Naive thymus-derived CD4-positive, alpha-beta T cell (primary cell): Measurements from ENCODE around the gene WDFY1. TPM values are rescaled to one million over a fixed set of nuclear protein-coding genes. Genes with fewer than 3 reads are reported as not detected.

Experiments
- ATAC-seq: fragments of 150-1000 bp; cut with Tn5 transposase; 2 replicates; pipeline ENCODE4 v1.10.0; 2021; ENCODE audit warnings: mild to moderate bottlenecking, moderate library complexity
- CTCF ChIA-PET: fragments of 350-600 bp; sonication (Branson Sonifier 250); formaldehyde crosslinking; loops from one replicate; lab custom pipeline; 2021; ENCODE audit warnings: antibody characterized with exemption; lab: Charles Lee
- POLR2A ChIA-PET: fragments of 350-600 bp; sonication (Branson Sonifier 250); formaldehyde crosslinking; loops from one replicate; lab custom pipeline; 2021; ENCODE audit warnings: antibody characterized with exemption, inconsistent platforms; lab: Charles Lee
- DNase-seq, 9 donors: peaks; one replicate each; pipeline versions ENCODE4 v3.0.0 to v3.0.0-alpha.2; 2020 to 2022; ENCODE audit warnings: mixed read lengths in 1 of 9
- H3K27ac ChIP-seq: one replicate; pipeline ENCODE4 v1.7.0; 2013; ENCODE audit warnings: mild to moderate bottlenecking, low read depth, low read length, moderate library complexity
- H3K27me3 ChIP-seq, 2 donors: one replicate each; pipeline ENCODE4 v1.7.0; 2013; ENCODE audit warnings: low read length in 2 of 2, mild to moderate bottlenecking in 2 of 2, moderate library complexity in 2 of 2; ENCODE audit not compliant: control insufficient read depth in 2 of 2, insufficient read depth in 2 of 2
- H3K36me3 ChIP-seq, 3 experiments: 1 replicate in 2 of 3; 2 replicates in 1 of 3; pipeline ENCODE4 v1.7.0; 2013; ENCODE audit warnings: low read length in 3 of 3, mild to moderate bottlenecking in 3 of 3, moderate library complexity in 1 of 3; ENCODE audit not compliant: insufficient read depth in 3 of 3, control insufficient read depth in 2 of 3
- H3K4me1 ChIP-seq, 2 donors: one replicate each; pipeline ENCODE4 v1.7.0; 2013; ENCODE audit warnings: low read length in 2 of 2, mild to moderate bottlenecking in 2 of 2, moderate library complexity in 1 of 2; ENCODE audit not compliant: control insufficient read depth in 2 of 2, insufficient read depth in 2 of 2
- H3K4me3 ChIP-seq: 2 replicates; pipeline ENCODE4 v1.7.0; 2013; ENCODE audit warnings: mild to moderate bottlenecking, low read length
- H3K9me3 ChIP-seq, 3 experiments: 1 replicate in 2 of 3; 2 replicates in 1 of 3; pipeline ENCODE4 v1.7.0; 2013; ENCODE audit warnings: low read length in 3 of 3; ENCODE audit not compliant: control insufficient read depth in 2 of 3
- H3K27ac Mint-ChIP-seq, 9 donors: one replicate each; pipeline ENCODE4 v1.8.0; 2020 to 2022; ENCODE audit warnings: mixed read lengths in 9 of 9, mild to moderate bottlenecking in 8 of 9, moderate library complexity in 5 of 9, inconsistent platforms in 2 of 9
- H3K27me3 Mint-ChIP-seq, 5 donors: one replicate each; pipeline ENCODE4 v1.8.0; 2021 to 2022; ENCODE audit warnings: mixed read lengths in 5 of 5, mild to moderate bottlenecking in 1 of 5
- H3K36me3 Mint-ChIP-seq, 5 donors: one replicate each; pipeline ENCODE4 v1.8.0; 2020 to 2022; ENCODE audit warnings: mixed read lengths in 5 of 5, mild to moderate bottlenecking in 3 of 5, inconsistent platforms in 1 of 5
- H3K4me1 Mint-ChIP-seq, 7 donors: one replicate each; pipeline ENCODE4 v1.8.0; 2020 to 2022; ENCODE audit warnings: mixed read lengths in 7 of 7, mild to moderate bottlenecking in 3 of 7, inconsistent platforms in 1 of 7
- H3K4me3 Mint-ChIP-seq, 10 donors: one replicate each; pipeline ENCODE4 v1.8.0; 2020 to 2022; ENCODE audit warnings: mild to moderate bottlenecking in 10 of 10, mixed read lengths in 10 of 10, moderate library complexity in 6 of 10, inconsistent platforms in 2 of 10
- H3K9me3 Mint-ChIP-seq, 11 donors: one replicate each; pipeline ENCODE4 v1.8.0; 2020 to 2022; ENCODE audit warnings: mixed read lengths in 11 of 11, mild to moderate bottlenecking in 4 of 11, inconsistent platforms in 1 of 11, moderate library complexity in 1 of 11
- intact Hi-C, 2 donors: fragments of 100-400 bp; cut with micrococcal nuclease; formaldehyde crosslinking; loops; one replicate each; pipeline ENCODE4 v1.15.1; 2023
- polyA plus RNA-seq, 2 donors: library from polyadenylated mRNA; unstranded; fragments of 300-500 nt; fragmentation: Illumina TruSeq; gene quantifications; one replicate each; pipeline ENCODE4 v1.2.3, GENCODE V29; 2021
- total RNA-seq, 6 experiments: library from RNA in 5 of 6; stranded (reverse) in 5 of 6; gene quantifications; 1 replicate in 5 of 6; 2 replicates in 1 of 6; pipeline ENCODE4 v1.2.3 and lab custom pipeline; 2021 to 2026

The WDFY1 gene
- total and polyA plus RNA-seq, 7 experiments from 2014 or later = 13.9 to 80.1 (median 27.4) TPM

GRCh38 chr2:223860809-223861738, 84.1 kb downstream of the WDFY1 start:
- Histone ChIP-seq H3K4me1 (peaks cover 15 to 19% of the 10 kb centered on the region in 2 donors), H3K9me3 (no peaks in the 10 kb centered on the region), H3K36me3 (no peaks in the 10 kb centered on the region), H3K27me3 (no peaks in the 10 kb centered on the region), H3K27ac (no peak overlapping the region), H3K4me3 (no peak overlapping the region)
- ChIA-PET POLR2A (no interaction called here), CTCF (no interaction called here)
- DNase-seq (no peak), ATAC-seq (no peak)
- intact Hi-C loops = no loop called here
- H3K9me3 Mint-ChIP-seq = peaks cover 0 to 3% (median 0%) of the 10 kb centered on the region in 11 donors
- H3K27me3 Mint-ChIP-seq = no peaks in the 10 kb centered on the region
- H3K27ac Mint-ChIP-seq = peak overlapping the region in 2 of 9 donors; percentile 23 to 55
- no peak overlapping the region for H3K4me3 Mint-ChIP-seq
- H3K4me1 Mint-ChIP-seq = peaks cover 15 to 23% (median 17%) of the 10 kb centered on the region in 7 donors
- H3K36me3 Mint-ChIP-seq = peaks cover 0 to 9% (median 0%) of the 10 kb centered on the region in 5 donors

GRCh38 chr2:223859070-223859469, 86.1 kb downstream of the WDFY1 start:
- intact Hi-C loops = no loop called here
- no peak for ATAC-seq

GRCh38 chr2:223856584-223856983, 88.6 kb downstream of the WDFY1 start:
- intact Hi-C loops = no loop called here
- Histone ChIP-seq H3K9me3 (no peaks in the 10 kb centered on the region), H3K36me3 (no peaks in the 10 kb centered on the region), H3K27ac (no peak overlapping the region), H3K4me1 (peaks cover 0 to 4% of the 10 kb centered on the region in 2 donors), H3K4me3 (no peak overlapping the region), H3K27me3 (no peaks in the 10 kb centered on the region)
- POLR2A ChIA-PET = no interaction called here
- DNase-seq = no peak
- Mint-ChIP-seq H3K36me3 (peaks cover 0 to 23% (median 6%) of the 10 kb centered on the region in 5 donors), H3K4me3 (no peak overlapping the region), H3K4me1 (peaks cover 0 to 22% (median under 1%) of the 10 kb centered on the region in 7 donors), H3K9me3 (peaks cover 0 to 4% (median 0%) of the 10 kb centered on the region in 11 donors), H3K27me3 (no peaks in the 10 kb centered on the region), H3K27ac (peak overlapping the region in 1 of 9 donors; percentile 48)
- ATAC-seq = no peak
- CTCF ChIA-PET = no interaction called here

More at GRCh38 chr2:223859070-223859469, 86.1 kb downstream of the WDFY1 start:
- Histone ChIP-seq H3K27ac (no peak overlapping the region), H3K9me3 (no peaks in the 10 kb centered on the region), H3K4me3 (no peak overlapping the region), H3K4me1 (peaks cover 0 to 4% of the 10 kb centered on the region in 2 donors), H3K36me3 (no peaks in the 10 kb centered on the region), H3K27me3 (no peaks in the 10 kb centered on the region)
- no peaks in the 10 kb centered on the region for H3K9me3 Mint-ChIP-seq
- POLR2A ChIA-PET = no interaction called here
- peaks cover 0 to 11% (median 0%) of the 10 kb centered on the region in 7 donors for H3K4me1 Mint-ChIP-seq
- CTCF ChIA-PET = no interaction called here
- no peak for DNase-seq
- H3K27me3 Mint-ChIP-seq = no peaks in the 10 kb centered on the region
- peaks cover 0 to 8% (median 0%) of the 10 kb centered on the region in 5 donors for H3K36me3 Mint-ChIP-seq
- no peak overlapping the region for H3K4me3 Mint-ChIP-seq
- H3K27ac Mint-ChIP-seq = no peak overlapping the region

GRCh38 chr2:223856021-223856420, 89.1 kb downstream of the WDFY1 start:
- ChIA-PET CTCF (no interaction called here), POLR2A (no interaction called here)
- Mint-ChIP-seq H3K36me3 (peaks cover 0 to 29% (median 10%) of the 10 kb centered on the region in 5 donors), H3K9me3 (peaks cover 0 to 6% (median 0%) of the 10 kb centered on the region in 11 donors), H3K27me3 (no peaks in the 10 kb centered on the region), H3K4me3 (no peak overlapping the region), H3K4me1 (peaks cover 0 to 25% (median 5%) of the 10 kb centered on the region in 7 donors), H3K27ac (no peak overlapping the region)
- Histone ChIP-seq H3K27me3 (no peaks in the 10 kb centered on the region), H3K36me3 (no peaks in the 10 kb centered on the region), H3K9me3 (no peaks in the 10 kb centered on the region), H3K4me3 (no peak overlapping the region), H3K27ac (no peak overlapping the region), H3K4me1 (peaks cover 0 to 4% of the 10 kb centered on the region in 2 donors)
- ATAC-seq (no peak), DNase-seq (no peak)
- intact Hi-C loops = no loop called here

- Histone ChIP-seq H3K9me3 (no peaks in the 10 kb centered on the region), H3K36me3 (no peaks in the 10 kb centered on the region), H3K4me1 (peaks cover 0 to 4% of the 10 kb centered on the region in 2 donors), H3K4me3 (no peak overlapping the region), H3K27me3 (no peaks in the 10 kb centered on the region), H3K27ac (no peak overlapping the region)
- Mint-ChIP-seq H3K36me3 (peaks cover 0 to 35% (median 15%) of the 10 kb centered on the region in 5 donors), H3K9me3 (peaks cover 0 to 8% (median 0%) of the 10 kb centered on the region in 11 donors), H3K4me1 (peaks cover 0 to 23% (median 7%) of the 10 kb centered on the region in 7 donors), H3K27me3 (no peaks in the 10 kb centered on the region), H3K4me3 (no peak overlapping the region), H3K27ac (no peak overlapping the region)
- no peak for DNase-seq
- ChIA-PET POLR2A (no interaction called here), CTCF (no interaction called here)
- intact Hi-C loops = no loop called here
- ATAC-seq = no peak
Observed at GRCh38 chr2:223855426-223855825, 89.7 kb downstream of the WDFY1 start.

- Histone ChIP-seq H3K9me3 (no peaks in the 10 kb centered on the region), H3K27me3 (no peaks in the 10 kb centered on the region), H3K36me3 (no peaks in the 10 kb centered on the region), H3K4me3 (no peak overlapping the region), H3K4me1 (peaks cover 0 to 4% of the 10 kb centered on the region in 2 donors), H3K27ac (no peak overlapping the region)
- DNase-seq = no peak
- Mint-ChIP-seq H3K27ac (no peak overlapping the region), H3K4me1 (peaks cover 0 to 23% (median 7%) of the 10 kb centered on the region in 7 donors), H3K27me3 (no peaks in the 10 kb centered on the region), H3K36me3 (peaks cover 4 to 39% (median 17%) of the 10 kb centered on the region in 5 donors), H3K9me3 (peaks cover 0 to 10% (median 2%) of the 10 kb centered on the region in 11 donors), H3K4me3 (no peak overlapping the region)
- ATAC-seq = no peak
- ChIA-PET POLR2A (no interaction called here), CTCF (no interaction called here)
- intact Hi-C loops = no loop called here
Observed at GRCh38 chr2:223854741-223855140, 90.4 kb downstream of the WDFY1 start.
